ENCODE measurements around the gene CASK. TPM values are rescaled to one million over a fixed set of nuclear protein-coding genes. Genes with fewer than 3 reads are reported as not detected.

The CASK gene
- total RNA-seq, 1 donor from 2014 or later, result 58.8 TPM

GRCh38 chrX:41952102-41952501, 28.7 kb upstream of the CASK start:
- DNase-seq (ENCODE audit: low read depth), result peak; percentile 4
- no peak overlapping the region for H3K4me3 ChIP-seq (ENCODE audit: low read depth, low read length)
- TF ChIP-seq, protein P1, sequence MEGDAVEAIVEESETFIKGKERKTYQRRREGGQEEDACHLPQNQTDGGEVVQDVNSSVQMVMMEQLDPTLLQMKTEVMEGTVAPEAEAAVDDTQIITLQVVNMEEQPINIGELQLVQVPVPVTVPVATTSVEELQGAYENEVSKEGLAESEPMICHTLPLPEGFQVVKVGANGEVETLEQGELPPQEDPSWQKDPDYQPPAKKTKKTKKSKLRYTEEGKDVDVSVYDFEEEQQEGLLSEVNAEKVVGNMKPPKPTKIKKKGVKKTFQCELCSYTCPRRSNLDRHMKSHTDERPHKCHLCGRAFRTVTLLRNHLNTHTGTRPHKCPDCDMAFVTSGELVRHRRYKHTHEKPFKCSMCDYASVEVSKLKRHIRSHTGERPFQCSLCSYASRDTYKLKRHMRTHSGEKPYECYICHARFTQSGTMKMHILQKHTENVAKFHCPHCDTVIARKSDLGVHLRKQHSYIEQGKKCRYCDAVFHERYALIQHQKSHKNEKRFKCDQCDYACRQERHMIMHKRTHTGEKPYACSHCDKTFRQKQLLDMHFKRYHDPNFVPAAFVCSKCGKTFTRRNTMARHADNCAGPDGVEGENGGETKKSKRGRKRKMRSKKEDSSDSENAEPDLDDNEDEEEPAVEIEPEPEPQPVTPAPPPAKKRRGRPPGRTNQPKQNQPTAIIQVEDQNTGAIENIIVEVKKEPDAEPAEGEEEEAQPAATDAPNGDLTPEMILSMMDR (conservative IDR thresholded peaks at IDR 0.05; ENCODE audit: low read depth, low read length), result no peak

DNA sequence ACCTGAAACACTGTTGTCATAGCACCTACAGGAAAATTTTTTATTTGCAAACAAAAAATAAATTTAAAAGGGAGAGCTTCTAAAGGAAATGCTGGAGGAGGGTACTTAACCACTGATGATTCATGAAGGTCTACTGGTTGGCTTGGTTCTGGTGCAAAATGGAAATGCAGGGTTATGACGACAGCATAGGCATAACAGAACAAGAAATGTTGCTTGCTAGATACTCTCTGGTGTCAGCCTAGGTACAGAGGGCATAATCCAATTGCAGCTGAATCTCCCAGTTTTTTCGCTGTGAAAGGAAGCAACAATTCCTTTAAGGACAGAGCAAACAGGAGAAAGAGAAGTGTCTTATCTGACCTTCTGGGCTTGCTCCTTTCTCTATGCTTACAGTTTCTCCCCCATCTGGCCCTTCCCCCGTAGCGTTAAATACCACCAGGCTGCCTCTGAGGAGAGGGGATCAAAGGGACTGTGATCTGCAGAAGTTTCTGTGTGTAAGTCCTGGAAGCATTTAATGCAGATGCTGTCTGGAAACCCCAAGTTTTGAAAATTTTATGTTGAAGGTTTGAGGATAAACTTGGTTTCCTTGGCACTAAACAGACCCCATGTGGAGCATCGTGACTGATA, 23.7 kb upstream of the CASK start:
- TF ChIP-seq, protein P1 (conservative IDR thresholded peaks at IDR 0.05; ENCODE audit: low read depth, low read length), result no peak
- DNase-seq (ENCODE audit: low read depth), result no peak
- H3K4me3 ChIP-seq (ENCODE audit: low read depth, low read length), result no peak overlapping the region

DNA sequence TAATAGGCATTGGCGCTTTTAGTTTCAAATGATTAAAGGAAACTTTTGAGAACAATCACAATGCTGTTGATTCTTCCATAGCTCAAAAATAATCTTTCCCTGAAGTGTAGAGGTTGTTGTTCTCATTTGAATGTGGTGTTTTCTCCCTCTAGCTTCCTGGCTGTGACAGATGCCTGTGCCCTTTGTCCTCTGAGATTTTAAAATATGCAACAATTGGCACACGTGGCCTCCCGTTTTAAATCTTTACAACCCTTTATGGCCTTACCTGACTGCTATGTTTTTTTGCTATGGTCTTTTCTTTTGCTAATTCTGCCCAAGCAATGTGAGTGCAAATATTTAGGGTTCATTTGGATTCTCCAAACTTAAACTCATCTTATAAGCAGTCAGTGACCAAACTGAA, 22.9 kb upstream of the CASK start:
- no peak for DNase-seq (ENCODE audit: low read depth)
- H3K4me3 ChIP-seq (ENCODE audit: low read depth, low read length), result no peak overlapping the region
- TF ChIP-seq, protein P1 (conservative IDR thresholded peaks at IDR 0.05; ENCODE audit: low read depth, low read length), result no peak

DNA sequence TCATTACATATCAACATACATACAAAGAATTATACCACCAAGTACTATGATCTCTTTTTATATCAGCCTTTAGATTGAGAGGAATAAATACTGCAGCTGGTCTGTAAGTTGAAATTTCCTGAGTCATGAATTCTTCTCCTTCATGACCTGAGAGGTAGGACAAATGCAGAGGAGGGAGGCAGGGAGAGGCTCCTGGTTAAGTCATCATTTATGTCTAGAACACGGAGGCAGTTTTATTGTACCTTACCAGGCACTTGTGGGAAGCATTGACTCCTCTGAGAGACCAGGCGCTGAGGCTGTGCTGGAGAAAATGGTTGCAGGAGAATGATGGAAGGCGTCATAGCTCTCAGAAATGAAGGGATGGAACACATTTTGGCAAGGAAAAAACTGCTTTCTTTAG, 12.5 kb upstream of the CASK start:
- DNase-seq (ENCODE audit: low read depth), result no peak
- no peak overlapping the region for H3K4me3 ChIP-seq (ENCODE audit: low read depth, low read length)
- TF ChIP-seq, protein P1 (conservative IDR thresholded peaks at IDR 0.05; ENCODE audit: low read depth, low read length), result no peak

GRCh38 chrX:41933546-41933945, 10.2 kb upstream of the CASK start:
- H3K4me3 ChIP-seq (ENCODE audit: low read depth, low read length), result no peak overlapping the region
- no peak for DNase-seq (ENCODE audit: low read depth)
- TF ChIP-seq, protein P1 (conservative IDR thresholded peaks at IDR 0.05; ENCODE audit: low read depth, low read length), result no peak

- TF ChIP-seq, protein P1 (conservative IDR thresholded peaks at IDR 0.05; ENCODE audit: low read depth, low read length), result no peak
- H3K4me3 ChIP-seq (ENCODE audit: low read depth, low read length), result no peak overlapping the region
- no peak for DNase-seq (ENCODE audit: low read depth)
These were observed 9.5 kb upstream of the CASK start for GRCh38 chrX:41932885-41933284.

DNA sequence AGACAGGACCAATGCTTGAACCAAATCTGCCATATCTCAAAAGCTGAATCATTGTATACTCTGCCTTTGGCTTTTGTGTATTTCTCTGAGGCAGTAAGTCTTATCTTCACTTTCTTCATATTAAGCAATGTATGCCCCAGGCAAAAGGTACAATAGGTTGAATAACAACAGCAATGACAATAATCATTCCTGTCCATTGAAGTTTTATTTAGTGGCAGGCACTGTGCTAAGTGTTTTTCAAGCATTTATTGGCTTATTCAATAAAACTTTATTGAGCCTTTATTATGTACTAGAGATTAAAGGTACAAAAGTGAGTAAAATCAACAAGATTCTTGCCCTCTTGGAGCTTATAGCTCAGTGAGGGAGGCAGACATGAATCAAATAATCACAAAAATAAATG, 8.2 kb upstream of the CASK start:
- DNase-seq (ENCODE audit: low read depth), result no peak
- no peak overlapping the region for H3K4me3 ChIP-seq (ENCODE audit: low read depth, low read length)
- TF ChIP-seq, protein P1 (conservative IDR thresholded peaks at IDR 0.05; ENCODE audit: low read depth, low read length), result no peak

All from epithelial cell of proximal tubule (primary cell).